ENCODE results near the gene FOXL3. TPM values are rescaled to one million over a fixed set of nuclear protein-coding genes. Genes with fewer than 3 reads are reported as not detected.

The FOXL3 gene
- total RNA-seq, 1 experiment from 2014 or later, result not detected

- no peak overlapping the region for H3K27ac Mint-ChIP-seq
- peaks cover 56% of the 10 kb centered on the region for H3K36me3 Mint-ChIP-seq
- no peak overlapping the region for H3K4me3 Mint-ChIP-seq
- no peaks in the 10 kb centered on the region for H3K4me1 Mint-ChIP-seq
- peaks cover 32% of the 10 kb centered on the region for H3K27me3 Mint-ChIP-seq (ENCODE audit: low read depth)
- TF ChIP-seq ESRRA (CRISPR knock-in tag; IDR thresholded peaks at IDR 0.05; ENCODE audit: borderline replicate concordance), result no peak
- no peak for TF ChIP-seq GRHL2 (CRISPR knock-in tag; IDR thresholded peaks at IDR 0.05; ENCODE audit: insufficient replicate concordance, severe bottlenecking)
- TF ChIP-seq, protein P1, sequence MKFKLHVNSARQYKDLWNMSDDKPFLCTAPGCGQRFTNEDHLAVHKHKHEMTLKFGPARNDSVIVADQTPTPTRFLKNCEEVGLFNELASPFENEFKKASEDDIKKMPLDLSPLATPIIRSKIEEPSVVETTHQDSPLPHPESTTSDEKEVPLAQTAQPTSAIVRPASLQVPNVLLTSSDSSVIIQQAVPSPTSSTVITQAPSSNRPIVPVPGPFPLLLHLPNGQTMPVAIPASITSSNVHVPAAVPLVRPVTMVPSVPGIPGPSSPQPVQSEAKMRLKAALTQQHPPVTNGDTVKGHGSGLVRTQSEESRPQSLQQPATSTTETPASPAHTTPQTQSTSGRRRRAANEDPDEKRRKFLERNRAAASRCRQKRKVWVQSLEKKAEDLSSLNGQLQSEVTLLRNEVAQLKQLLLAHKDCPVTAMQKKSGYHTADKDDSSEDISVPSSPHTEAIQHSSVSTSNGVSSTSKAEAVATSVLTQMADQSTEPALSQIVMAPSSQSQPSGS (CRISPR knock-in tag; IDR thresholded peaks at IDR 0.05; ENCODE audit: borderline replicate concordance, low read depth), result no peak
- TF ChIP-seq ZBTB21 (CRISPR knock-in tag; IDR thresholded peaks at IDR 0.05; ENCODE audit: borderline replicate concordance), result no peak
- TF ChIP-seq ZNF532 (CRISPR knock-in tag; IDR thresholded peaks at IDR 0.05; ENCODE audit: borderline replicate concordance), result no peak
- no peak for TF ChIP-seq NFATC4 (CRISPR knock-in tag; IDR thresholded peaks at IDR 0.05)
- TF ChIP-seq FOXJ3 (CRISPR knock-in tag; IDR thresholded peaks at IDR 0.05; ENCODE audit: borderline replicate concordance), result no peak
- no peak for TF ChIP-seq HMGA2 (CRISPR knock-in tag; IDR thresholded peaks at IDR 0.05)
- TF ChIP-seq AFF4 (CRISPR knock-in tag; IDR thresholded peaks at IDR 0.05; ENCODE audit: borderline replicate concordance), result no peak
- TF ChIP-seq, protein P2, sequence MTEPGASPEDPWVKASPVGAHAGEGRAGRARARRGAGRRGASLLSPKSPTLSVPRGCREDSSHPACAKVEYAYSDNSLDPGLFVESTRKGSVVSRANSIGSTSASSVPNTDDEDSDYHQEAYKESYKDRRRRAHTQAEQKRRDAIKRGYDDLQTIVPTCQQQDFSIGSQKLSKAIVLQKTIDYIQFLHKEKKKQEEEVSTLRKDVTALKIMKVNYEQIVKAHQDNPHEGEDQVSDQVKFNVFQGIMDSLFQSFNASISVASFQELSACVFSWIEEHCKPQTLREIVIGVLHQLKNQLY (CRISPR knock-in tag; IDR thresholded peaks at IDR 0.05), result no peak
- peaks cover 45% of the 10 kb centered on the region for H3K9me3 Mint-ChIP-seq
- DNase-seq (ENCODE audit: low spot score) (no peak), ATAC-seq (no peak)
- ChIA-PET CTCF (interaction anchor here (0.8 to 1.5 kb wide), 4 partner anchors 30 to 201 kb away, joined by 3 to 5 read pairs (median 4); no protein-coding TSS in a partner anchor), POLR2A (no interaction called here)
Measured at GRCh38 chr7:264541-265191, 25.3 kb upstream of the FOXL3 start.

DNA sequence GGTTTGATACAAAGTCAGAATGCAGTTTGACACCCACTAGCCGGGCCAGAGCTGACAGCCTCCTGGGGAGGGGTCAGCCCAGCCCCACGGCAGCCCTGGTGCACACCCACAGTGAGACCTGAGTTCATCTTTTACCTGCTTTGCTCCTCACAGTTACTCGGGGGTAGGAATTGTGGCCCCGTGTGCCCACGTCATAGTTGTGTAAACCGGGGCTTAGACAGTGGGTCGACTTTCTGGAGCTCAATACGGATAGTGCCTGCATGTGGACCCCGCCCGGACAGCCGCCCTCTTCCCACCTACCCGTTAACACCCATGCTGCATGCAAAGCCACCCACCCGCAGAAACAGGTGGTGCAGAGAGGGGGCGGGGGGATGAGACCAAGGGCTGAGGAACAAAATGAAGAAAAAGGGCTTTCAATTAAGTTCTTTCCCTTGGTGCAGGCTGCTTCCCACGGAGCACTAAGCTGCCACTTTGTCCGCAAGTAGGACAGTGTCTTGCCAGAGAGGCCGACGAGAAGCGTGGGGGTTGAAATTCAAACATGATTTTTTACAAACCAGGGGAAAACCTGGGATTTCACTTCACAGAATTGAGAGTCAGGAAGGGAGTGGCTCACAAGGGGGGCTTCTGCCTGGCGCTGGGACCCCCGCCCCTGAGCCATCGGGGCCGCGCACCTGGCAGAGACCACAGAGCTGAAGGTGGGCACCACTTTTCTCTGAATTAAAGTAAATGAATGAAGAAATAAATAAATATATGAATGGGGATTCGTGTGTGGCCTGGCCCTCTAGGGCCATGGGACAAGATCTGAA is 24.6 kb upstream of the FOXL3 start:
- H3K4me1 Mint-ChIP-seq, result no peaks in the 10 kb centered on the region
- peaks cover 51% of the 10 kb centered on the region for H3K36me3 Mint-ChIP-seq
- ATAC-seq, result no peak
- peaks cover 49% of the 10 kb centered on the region for H3K9me3 Mint-ChIP-seq
- no peak overlapping the region for H3K27ac Mint-ChIP-seq
- H3K27me3 Mint-ChIP-seq (ENCODE audit: low read depth), result peaks cover 36% of the 10 kb centered on the region
- no peak overlapping the region for H3K4me3 Mint-ChIP-seq
- ChIA-PET CTCF (interaction anchor here (1.2 to 1.9 kb wide), 2 partner anchors 31 to 197 kb away, joined by 3 to 5 read pairs; no protein-coding TSS in a partner anchor), POLR2A (no interaction called here)
- no peak for DNase-seq (ENCODE audit: low spot score)
- TF ChIP-seq, protein P3, sequence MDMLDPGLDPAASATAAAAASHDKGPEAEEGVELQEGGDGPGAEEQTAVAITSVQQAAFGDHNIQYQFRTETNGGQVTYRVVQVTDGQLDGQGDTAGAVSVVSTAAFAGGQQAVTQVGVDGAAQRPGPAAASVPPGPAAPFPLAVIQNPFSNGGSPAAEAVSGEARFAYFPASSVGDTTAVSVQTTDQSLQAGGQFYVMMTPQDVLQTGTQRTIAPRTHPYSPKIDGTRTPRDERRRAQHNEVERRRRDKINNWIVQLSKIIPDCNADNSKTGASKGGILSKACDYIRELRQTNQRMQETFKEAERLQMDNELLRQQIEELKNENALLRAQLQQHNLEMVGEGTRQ (CRISPR knock-in tag; IDR thresholded peaks at IDR 0.05), result no peak
- TF ChIP-seq, protein P4, sequence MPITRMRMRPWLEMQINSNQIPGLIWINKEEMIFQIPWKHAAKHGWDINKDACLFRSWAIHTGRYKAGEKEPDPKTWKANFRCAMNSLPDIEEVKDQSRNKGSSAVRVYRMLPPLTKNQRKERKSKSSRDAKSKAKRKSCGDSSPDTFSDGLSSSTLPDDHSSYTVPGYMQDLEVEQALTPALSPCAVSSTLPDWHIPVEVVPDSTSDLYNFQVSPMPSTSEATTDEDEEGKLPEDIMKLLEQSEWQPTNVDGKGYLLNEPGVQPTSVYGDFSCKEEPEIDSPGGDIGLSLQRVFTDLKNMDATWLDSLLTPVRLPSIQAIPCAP (CRISPR knock-in tag; IDR thresholded peaks at IDR 0.05), result no peak
- TF ChIP-seq JUN (CRISPR knock-in tag; IDR thresholded peaks at IDR 0.05) (no peak), ZNF232 (CRISPR knock-in tag; IDR thresholded peaks at IDR 0.05) (no peak), MYBL2 (CRISPR knock-in tag; IDR thresholded peaks at IDR 0.05) (no peak), HMGXB4 (CRISPR knock-in tag; IDR thresholded peaks at IDR 0.05) (no peak), CBFB (CRISPR knock-in tag; IDR thresholded peaks at IDR 0.05; ENCODE audit: low read depth) (no peak)
- TF ChIP-seq, protein P5, sequence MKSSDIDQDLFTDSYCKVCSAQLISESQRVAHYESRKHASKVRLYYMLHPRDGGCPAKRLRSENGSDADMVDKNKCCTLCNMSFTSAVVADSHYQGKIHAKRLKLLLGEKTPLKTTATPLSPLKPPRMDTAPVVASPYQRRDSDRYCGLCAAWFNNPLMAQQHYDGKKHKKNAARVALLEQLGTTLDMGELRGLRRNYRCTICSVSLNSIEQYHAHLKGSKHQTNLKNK (CRISPR knock-in tag; IDR thresholded peaks at IDR 0.05), result no peak
